NCI-H2081 (cell line): ENCODE data around the gene YES1.

Experiments
- DNase-seq, 2 experiments: peaks; one replicate each; lab custom pipeline; 2025; lab: John Stamatoyannopoulos, UW

Gene YES1

DNA sequence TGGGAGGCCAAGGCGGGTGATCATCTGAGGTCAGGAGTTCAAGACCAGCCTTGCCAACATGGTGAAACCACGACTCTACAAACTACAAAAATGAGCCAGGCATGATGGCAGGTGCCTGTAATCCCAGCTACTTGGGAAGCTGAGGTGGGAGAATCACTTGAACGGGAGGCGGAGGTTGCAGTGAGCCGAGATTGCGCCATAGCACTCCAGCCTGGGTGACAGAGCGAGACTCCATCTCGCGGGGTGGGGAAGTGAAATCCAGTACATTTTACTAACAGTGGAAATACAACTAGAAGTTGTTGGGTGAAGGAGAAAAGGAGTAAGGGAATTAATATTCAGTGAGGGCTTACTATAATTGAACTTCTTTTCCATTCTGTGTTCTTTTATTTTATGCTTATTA, 86.4 kb downstream of the YES1 start:
- no peak for DNase-seq

DNA sequence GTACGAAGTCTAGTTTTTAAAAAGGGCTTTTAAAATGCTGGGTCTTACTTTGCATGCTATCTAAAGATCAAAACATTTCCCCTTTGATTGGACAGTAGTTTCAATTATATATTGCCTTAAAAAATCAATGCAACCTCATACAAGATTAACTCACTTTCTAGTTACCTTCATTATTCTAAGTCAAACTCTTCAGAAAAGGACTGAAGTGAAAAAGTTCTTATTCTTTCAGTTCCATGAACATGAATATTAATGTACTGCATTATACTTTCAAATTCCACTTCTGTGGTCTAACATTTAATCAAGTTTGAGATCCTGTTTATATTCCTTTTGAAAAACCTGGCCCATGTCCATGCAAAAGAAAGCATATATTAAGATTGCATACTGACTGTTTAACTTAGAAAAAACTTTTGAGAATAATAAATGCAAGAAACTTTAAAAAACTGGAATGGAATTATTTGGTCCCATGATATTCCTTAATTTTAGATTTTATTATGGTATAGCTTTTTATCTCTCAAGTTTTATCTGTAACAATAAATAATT, 88.4 kb downstream of the YES1 start:
- DNase-seq = no peak

- DNase-seq = no peak
Observed at GRCh38 chr18:717003-717402, 95.0 kb downstream of the YES1 start.

- no peak for DNase-seq
Observed at GRCh38 chr18:715626-716025, 96.4 kb downstream of the YES1 start.

DNA sequence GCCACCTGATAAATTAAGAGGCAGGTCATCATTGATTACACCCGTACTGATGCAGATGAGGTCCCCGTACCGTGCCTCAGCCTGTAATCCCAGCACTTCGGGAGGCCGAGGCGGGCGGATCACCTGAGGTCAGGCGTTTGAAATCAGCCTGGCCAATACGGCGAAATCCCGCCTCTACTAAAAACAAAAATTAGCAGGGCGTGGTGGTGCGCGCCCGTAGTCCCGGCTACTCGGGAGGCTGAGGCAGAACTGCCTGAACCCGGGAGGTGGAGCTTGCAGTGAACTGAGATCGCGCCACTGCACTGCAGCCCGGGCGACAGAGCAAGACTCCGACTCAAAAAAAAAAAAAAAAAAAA, 98.9 kb downstream of the YES1 start:
- DNase-seq = no peak

GRCh38 chr18:712401-713134, 99.5 kb downstream of the YES1 start, which contains the start of gene ENOSF1:
ENOSF1 (minus strand) TSS chr18:712630; CDS start chr18:712587, 43 bp downstream.
- peak; percentile 72 to 75 for DNase-seq

DNA sequence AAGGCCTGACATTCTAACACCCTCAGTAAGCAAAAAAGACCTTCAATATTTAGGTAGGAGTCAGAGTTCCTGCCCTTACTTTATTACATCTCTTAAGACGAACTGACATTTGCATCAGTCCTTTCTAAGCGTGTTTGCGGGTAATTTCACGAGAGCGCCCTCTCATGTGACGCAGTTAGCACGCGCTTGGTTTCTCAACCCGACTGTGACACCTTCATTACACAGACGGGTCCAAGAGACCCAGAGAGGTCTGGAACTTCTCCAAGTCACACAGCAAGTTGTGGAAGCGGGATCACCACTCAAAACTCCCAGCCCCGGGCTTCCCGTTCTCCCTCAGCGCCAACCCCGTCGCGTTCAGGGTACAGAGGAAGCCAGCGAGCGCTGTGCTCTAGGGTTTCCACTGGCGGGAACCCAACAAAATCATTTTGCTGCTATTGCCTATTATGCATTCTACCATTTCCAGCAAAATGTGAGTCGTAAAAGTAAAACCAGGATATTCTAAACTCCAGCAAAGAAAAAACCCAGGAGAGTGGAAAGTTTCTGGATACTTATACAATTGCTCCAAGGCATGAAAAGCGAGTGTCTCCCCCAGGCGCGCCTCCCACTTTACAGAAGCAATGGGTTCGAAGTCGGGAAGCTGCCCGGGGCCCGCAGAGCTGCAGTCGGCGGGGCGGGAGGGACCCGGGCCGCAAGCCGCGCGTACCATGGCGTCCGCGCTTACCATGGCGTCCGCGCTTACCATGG, 100.2 kb downstream of the YES1 start:
- DNase-seq = peak; percentile 48 to 76

- no peak for DNase-seq
Observed at GRCh38 chr18:711310-711656, 100.8 kb downstream of the YES1 start.

DNA sequence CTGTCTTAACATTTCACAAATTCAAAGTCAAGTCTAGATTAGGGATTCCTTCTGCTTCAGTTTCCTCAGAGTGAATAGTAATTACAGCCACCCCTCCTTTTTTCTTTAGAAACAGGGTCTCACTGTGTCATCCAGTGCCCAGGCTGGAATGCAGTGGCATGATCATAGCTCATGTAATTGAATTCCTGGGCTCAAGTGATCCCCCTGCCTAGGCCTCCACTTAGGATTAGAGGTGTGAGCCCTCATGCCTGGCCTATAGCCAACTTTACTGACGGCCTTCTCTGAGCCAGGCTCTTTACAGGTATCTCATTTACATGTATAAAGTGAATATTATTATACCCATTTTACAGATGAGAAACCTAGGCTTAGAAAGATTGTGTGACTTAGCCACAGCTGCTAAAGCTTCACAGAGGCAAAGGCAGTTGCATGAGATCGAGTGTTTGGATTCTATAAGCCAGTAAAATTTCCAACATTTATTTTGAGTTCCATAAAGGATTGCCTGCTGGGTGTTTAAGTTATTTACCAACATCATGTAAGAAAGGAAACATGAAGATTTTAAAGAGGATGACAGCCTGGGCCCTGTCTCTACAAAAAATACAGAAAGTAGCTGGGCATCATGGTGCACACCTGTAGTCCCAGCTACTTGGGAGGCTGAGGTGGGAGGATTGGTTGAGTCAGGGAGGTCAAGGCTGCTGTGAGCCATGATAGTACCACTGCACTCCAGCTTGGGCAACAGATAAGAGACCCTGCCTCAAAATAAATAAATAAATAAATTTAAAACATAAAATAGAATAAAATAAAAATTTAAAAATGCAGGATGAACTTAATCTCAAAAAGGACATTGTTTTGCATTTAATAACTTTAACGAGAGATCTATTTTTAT, 101.4 kb downstream of the YES1 start:
- no peak for DNase-seq

DNA sequence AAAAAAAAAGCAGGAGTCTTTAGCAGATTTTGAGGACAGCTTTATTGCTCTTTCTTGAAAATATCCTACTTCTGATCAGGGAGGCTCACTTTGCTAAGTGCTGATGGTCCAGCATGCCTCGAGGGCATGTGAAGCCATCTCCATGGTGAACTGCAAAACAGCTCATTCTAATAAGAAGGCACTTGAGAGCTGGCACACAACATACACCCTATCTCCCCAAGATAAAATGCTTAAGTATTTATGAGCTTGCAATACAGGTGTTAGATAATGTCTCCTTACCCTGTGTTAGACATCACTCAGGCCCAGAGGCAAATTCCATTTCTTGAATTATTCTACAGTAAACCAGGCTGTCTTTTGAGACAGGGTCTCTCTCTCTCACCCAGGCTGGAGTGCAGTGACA, 102.3 kb downstream of the YES1 start:
- DNase-seq = no peak

DNA sequence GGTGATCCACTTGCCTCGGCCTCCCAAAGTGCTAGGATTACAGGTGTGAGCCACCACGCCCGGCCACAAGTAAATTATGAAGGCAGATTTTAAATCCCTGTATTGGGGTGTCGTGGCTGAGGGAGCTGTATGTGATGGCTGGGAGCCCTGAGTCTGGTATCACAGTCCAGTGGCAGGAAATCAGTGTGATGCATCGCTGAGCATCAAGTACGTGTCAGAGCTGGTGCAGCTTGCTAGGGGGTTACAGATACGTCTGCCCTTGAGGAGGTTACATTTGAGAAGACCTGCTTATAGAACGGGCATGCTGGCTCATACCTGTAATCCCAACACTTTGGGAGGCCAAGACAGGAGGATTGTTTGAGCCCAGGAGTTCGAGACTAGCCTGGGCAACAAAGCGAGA, 103.9 kb downstream of the YES1 start:
- DNase-seq = no peak

GRCh38 chr18:706405-706804, 105.6 kb downstream of the YES1 start:
- no peak for DNase-seq

DNA sequence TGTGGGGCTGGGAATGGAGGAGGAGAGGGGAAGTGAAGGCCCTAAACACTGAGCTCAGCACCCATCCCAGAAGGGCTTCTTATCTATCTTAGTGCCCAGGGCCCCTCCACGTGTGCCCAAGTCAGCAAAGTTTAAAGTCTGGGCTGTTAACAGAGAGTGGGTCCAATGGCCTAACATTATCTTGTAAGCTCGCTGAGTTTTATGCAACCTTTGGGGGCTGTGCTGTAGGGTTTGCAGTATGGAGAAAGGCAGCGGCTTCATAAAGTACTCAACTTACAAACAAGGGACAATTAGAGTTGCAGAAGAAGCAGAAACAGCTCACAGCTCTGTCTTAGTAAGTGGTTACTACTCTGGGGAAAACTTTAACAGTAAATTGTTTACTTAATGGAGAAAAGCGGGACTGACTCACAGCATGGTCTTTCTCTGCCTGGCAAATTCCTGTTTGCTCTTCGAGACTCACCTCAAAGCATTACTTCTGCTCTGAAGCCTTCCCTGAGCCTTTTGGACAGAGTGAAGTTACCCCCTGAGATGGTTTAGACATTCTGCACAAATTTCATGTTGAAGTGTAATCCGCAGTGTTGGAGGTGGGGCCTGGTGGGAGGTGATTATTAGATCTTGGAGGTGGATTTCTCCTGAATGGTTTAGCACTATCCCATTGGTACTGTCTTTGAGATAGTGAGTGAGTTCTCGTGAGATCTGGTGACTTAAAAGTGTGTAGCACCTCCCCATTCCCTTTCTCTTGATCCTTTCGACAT, 108.7 kb downstream of the YES1 start:
- DNase-seq = no peak

DNA sequence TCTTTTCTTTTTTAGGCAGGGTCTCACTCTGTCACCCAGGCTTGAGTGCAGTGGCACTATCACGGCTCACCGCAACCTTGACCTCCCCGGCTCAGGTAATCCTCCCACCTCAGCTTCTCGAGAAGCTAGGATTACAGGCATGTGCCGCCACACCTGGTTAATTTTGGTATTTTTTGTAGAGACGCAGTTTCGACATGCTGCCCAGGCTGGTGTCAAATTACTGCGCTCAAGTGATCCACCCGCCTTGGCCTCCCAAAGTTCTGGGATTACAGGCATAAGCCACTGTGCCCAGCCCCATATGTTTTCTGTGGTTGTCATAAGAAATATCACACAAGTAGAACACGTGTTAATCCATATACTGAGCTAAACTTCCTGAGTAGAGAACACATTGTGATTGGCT, 114.2 kb downstream of the YES1 start:
- DNase-seq = no peak

DNA sequence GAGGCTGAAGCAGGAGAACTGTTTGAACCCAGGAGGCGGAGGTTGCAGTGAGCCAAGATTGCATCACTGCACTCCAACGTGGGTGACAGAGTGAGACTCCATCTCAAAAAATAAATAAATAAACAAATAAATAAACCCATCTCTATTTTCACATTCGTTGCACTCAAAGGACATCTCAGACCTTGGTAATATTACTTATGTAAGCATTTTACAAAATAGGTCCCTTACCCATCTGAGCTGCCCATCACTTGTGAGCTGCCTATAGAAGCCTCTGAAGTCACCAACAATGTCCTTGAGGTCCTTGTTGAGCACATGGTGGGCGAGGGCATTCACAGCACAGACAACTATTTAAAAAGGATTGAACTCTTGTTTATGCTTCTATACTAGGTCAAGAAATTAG, 115.0 kb downstream of the YES1 start:
- DNase-seq = no peak

DNA sequence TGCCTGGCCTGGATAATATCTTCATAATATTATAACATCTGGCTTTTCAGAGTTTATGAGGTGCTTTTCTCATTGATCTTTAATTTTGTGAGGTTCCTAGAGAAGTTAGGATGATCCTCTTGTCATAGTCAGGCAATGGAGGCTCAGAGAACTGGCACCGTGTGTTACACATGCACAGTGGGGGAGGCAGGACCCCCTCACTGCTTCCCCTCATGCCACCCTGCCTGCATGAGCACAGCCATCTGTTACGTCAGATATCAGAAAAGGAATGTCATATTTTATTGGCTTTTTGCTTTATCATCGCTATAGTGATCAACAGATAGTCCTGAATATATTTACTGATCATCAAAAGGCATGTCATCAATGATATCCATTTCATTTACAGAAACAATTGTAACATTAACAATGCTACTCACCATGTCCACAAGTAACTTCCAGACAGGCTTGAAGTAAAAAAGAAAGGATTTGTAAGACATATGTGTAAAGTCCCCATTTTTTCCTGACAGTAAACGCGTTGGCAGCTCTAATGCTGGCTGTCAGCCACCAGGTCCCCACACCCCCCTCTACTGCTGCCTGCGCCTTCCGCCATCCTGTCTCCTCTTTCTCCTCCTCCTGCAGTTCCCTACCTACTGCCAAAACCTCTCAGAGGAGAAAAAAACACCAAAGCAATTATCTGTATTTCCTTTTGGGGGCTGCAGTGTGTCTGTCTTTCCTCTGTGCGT, 118.4 kb downstream of the YES1 start:
- DNase-seq = no peak

GRCh38 chr18:692824-693223, 119.2 kb downstream of the YES1 start:
- no peak for DNase-seq

DNA sequence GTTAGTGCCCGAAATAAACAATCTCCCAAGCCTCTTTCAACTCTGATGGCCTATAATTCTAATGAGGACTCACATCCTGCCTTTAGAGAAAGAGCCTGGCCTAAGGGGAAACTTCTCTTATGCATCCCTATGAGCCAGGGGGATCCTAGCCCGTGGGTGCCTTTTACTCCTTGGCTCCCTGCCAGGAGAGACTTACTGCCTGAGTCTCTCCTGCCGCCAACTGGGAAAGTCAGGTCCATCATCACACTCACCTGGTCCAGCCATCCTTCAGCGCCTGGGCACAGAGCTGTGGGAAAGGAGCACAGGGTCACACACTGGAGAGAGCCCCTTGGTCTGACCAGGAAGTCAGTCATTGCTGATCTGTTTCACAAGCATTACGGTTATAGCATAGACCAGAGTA, 123.7 kb downstream of the YES1 start:
- peak; percentile 33 to 47 for DNase-seq

DNA sequence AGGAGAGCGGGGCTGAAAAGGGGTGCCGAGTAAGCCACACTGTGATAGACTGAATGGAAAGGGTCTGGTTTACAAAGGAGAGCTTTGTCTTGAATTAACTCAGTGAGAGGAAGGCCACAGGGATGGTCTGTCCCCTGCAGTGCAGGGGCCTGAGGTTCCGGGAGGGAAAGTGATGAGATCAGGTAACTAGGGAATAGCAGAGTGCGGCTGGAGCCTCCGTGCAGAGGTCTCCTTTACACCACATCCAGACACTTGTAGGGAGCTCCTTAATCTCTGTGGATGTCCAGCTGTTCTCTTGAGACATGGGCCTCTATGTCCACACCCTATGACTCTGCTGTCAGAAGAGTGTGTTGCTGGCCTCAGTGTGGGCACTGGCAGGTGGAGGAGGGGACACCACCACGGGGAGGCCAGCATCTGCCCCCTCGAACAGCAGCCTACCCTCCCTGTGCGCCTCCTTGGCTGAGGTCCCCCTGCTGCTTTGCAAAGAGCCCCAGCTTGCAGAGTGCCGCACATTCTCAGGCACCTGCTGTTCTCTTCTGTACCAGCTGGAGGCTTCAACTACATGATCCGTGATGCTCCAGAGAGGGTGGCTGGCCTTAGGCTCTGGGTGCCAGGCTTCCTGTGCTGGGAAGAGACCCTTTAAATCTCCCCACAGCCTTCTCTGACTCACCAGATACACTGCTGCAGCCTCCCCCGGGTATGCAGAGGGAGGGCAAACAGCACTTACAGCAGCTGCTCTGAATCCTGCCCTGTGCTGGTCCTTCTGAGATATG, 125.5 kb downstream of the YES1 start:
- no peak for DNase-seq

DNA sequence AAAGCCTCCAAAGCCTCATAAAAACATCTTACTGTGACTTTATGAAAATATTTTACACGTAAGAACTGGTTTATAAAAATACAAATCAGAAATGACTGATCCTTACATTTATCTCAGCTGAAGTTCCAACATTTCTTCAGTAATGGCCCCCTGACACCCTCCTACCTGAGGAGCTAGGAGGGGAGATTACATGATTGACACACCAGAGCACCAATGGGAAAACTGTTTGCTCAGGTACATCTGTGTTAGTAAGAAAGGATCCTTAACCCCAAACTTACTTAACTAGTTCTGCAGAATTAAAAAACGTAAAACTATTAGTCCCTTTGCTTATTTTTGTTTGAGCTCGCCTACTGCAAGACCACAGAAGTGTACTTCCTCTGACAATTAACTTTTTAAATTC, 126.6 kb downstream of the YES1 start:
- no peak for DNase-seq
